ENCODE data around the gene ZSWIM4.

The ZSWIM4 gene

GRCh38 chr19:13835791-13836723, 40.8 kb downstream of the ZSWIM4 start:
- no peak for DNase-seq (ENCODE audit: low spot score)

DNA sequence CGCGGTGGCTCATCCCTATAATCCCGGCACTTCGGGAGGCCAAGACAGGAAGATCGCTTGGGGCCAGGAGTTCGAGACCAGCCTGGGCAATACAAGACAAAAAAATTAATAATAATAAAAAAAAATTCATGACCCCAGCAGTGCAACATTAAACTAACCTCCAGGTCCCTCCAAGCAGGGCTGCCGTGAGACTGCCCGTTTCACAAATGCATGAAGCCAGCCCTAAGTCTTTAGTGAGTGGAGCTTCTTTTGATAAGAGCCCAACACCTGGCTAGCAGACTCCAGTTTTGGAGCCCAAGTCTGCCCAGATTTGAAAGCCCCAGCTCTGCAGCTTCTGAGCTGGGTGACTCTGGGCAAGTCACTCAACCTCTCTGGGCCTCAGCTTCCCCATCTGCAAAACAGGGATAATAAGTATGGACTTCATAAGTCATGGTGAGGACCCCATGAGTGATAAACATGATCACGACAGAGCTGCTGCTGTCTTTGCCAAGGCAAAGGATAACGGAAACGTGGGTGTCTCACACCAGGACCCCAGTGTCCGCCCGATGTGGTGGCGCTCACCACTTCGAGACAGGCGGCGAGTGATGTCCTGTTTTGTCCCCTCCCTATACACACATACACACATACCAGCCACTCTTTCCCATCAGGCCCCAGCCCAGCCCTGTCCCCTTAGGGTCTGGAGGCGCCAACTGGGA, 43.3 kb downstream of the ZSWIM4 start:
- no peak for DNase-seq (ENCODE audit: low spot score)

DNA sequence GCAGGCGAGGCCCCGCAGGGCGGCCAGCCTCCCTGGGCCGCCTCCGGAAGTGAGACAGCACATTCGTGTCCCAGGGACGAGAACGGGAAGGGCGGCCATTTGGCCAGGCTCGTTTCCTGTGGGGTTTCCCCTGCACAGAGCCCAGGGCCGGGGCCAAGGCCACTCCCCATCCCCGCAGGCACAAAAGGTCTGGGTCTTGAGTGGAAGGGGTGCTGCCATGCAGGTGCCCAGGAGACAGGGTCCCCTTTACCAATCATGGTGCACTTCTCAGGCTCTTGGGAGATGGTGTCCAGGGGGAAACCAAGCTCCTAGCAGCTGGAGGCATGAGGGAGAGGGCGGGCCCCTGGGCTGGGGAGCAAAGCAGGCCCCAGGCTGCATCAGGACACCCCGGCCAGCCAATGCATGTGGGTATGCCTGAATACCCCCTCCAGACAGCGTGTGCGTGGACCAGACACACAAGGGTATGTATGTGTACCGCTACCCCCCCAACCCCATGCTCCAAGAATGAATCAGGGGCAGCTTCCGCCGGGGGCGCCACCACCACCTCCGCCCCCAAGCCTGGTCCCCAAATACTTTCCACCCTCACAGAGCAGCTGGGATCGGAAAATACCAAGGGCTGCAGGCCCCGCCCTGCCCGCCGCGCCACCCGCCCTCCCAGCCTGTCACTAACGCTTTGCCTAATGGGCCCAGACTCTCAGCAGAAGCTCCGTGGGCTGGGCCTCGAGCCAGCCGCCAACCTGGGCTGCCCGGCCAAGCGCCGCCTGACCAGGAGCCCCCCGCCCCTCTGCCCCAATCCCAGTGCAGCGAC, 44.1 kb downstream of the ZSWIM4 start:
- DNase-seq (ENCODE audit: low spot score) = peak; percentile 92

- peak; percentile 86 for DNase-seq (ENCODE audit: low spot score)
Observed at GRCh38 chr19:13839938-13840304, 44.7 kb downstream of the ZSWIM4 start.

DNA sequence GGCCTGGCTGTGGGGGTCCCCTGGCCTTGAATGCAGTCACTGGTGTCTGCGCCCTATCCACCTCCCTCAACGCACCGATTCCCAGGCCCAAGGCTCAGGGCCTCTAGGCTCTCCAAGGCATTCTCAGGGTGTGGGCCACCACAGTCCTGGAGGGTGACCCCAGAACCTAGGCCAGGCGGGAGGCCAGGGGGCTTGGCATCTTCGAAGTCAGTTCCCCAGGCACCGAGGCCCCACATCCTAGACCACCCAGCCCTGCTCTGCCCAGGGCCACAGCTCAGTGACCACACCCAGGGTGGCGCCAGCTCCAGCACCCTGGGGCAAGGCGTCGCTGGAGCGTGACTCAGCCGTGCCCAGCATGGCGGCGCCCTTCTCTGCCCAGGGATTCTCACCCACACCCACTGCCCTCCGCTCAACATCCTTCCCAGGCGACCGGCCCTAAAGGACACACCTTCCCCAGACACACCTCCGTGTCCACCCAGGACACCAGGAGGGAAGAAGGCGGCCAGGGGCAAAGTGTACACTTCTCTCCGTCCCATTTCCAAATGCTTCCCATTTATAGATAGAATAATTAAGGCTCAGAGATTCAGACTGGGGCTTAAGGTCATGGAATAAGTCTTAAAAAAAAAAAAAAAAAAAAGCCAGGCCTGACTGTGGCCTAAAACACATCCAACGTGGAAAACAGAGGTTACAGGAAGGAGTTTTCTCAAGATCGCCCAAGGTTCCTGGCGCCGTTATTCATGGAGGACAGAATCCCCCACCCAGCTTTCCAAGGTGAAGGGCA, 45.3 kb downstream of the ZSWIM4 start:
- DNase-seq (ENCODE audit: low spot score) = peak; percentile 77

GRCh38 chr19:13841086-13841961, 46.1 kb downstream of the ZSWIM4 start:
- DNase-seq (ENCODE audit: low spot score) = peak; percentile 55

DNA sequence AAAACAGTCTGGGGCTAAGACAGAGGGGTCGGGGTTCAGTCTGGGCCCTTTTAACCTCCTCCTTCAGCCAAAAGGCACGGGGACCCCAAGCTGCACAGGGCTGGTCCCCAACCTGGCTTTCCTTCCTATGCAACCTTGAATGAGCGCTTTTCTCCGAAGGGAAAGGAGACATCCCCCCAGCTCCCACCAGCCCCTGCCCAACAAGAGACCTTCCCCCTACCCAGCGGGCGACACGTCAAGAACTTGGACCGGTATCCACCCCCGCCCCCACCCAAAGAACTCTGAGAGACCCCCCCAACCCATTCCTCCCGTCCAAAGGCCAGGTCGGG, 46.7 kb downstream of the ZSWIM4 start:
- no peak for DNase-seq (ENCODE audit: low spot score)

DNA sequence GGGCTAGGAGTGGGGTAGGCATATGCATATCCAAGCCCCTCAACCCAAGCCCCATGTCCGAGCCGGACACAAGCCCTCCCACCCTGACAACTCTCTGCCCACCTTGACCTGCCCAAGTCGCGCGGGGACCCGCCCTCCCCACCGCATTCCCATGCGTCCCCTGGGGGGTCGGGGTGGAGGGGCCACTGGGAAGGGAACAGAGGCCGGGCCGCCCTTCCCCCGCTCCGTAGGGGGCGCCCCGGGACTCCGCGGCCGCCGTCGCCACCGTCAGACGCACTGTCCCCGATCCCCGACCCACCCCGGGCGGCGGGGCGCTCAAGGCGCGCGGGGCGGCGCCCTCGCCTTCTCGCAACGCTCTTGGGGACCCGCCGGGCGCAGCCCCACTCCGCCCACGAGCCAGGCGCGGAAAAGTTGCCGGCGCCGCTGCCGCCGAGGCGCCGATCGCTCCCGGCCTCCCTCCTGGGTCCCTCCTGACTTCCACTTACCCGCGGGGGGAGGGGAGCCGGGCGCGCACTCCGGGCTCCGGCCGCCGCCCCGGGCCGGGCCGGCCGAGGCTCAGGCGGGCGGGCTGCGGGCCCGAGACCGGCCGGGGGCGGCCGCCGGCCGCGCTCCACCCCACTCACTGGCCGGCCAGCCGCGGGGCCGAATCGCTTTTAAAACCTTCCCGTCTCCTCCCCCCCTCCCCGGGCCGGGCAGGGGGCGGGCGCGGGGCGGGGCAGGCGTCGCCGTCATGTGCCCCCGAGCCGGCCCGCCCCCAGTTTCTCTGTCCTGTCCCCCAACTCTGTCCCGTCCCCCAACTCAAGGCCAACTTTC, 47.3 kb downstream of the ZSWIM4 start:
- peak; percentile 70 for DNase-seq (ENCODE audit: low spot score)

DNA sequence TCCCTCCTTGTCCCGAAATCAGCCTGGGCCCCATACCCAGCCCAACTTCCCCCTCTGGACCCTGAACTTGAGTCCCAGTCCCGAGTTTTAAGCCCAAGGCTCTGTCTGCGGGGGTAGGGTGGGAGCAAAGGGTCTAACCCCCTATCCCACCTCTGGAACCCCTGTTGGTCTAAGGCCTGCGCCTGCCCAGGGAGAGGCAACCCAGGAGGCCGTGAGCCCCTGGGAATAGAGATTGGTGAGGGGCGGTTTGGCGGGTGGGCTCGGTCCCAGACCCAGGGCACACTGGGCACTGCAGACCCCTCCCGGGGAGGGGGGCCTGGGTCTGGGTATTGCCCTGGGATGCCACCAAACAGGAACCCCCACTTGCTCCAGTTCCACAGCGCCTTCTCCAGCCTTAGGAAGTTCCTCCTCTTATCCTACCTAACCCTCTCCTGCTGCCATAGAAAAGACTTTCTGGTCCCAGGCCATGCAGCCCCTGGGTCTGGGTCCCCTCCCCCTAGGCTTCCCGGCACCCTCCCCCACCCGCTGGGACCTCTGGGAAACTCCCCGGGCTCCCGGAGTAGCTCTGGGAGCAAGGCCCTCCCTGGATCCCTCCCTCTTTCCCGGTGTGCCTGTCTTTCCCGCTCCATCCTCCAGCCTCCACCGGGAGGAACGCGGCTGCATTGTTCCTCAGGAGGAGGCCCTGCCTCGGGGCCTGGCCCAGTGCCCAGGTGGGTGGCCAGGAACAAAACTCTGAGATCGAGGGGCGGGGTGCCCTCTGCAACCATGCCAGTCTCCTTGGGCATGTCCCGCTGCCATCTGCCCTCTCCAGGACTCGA, 48.1 kb downstream of the ZSWIM4 start:
- no peak for DNase-seq (ENCODE audit: low spot score)

- no peak for DNase-seq (ENCODE audit: low spot score)
Observed at GRCh38 chr19:13844130-13844631, 48.9 kb downstream of the ZSWIM4 start.

DNA sequence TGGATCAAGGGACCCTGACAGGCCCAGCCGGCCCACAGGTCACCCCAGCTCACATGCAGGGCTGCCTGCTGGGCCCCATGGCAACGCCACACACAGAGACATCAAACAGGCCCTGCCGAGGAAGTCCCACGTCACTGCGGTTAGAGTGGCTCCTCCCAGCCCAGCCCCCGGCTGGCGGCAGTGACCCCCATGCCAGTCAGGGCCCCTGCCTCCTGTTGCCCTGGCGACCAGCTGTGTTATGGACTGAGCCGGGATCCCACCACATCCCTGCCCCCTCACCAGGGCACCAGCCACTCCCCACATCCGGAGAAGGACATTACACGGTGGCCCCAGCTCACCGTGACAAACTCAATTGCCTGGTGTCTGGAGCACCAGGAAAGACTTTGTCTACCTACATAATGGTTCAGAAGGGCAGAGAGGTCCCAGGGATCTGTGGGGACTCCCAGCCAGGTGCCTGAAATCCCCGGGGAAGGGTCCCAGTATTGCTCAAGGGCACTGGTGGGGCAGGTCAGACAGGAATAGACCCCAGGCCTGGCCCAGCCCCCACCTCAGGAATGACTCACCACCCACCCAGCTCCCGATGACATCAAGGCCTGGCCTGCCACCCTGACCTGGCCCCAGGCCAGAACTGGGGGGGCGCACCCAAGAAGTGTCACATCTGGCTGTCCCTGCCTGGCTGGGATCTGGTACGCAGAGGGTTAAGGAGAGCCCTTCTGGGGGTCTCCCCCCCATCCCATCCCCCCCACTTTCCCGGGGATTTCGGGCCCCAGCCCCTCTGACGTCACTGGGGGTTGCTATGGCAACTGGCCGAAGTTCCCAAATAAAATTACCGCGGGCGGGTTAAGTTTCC, 51.5 kb downstream of the ZSWIM4 start:
- DNase-seq (ENCODE audit: low spot score) = peak; percentile 85

GRCh38 chr19:13847407-13848339, 52.4 kb downstream of the ZSWIM4 start:
- peak; percentile 90 for DNase-seq (ENCODE audit: low spot score)

DNA sequence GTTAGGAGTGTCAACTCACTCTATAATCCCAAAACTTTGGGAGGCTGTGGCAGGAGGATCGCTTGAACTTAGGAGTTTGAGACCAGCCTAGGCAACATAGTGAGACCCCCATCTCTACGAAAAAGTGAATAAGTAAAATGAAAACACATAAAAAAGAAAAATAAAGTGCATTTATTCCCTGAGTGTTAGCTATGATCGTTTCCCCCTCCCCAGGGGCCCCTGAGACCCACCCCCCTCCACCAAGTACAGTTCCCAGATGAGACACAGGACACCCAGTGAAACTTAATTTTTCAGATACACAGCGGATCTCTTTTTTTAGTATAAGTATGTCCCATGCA, 53.1 kb downstream of the ZSWIM4 start:
- no peak for DNase-seq (ENCODE audit: low spot score)

GRCh38 chr19:13848798-13849676, 53.8 kb downstream of the ZSWIM4 start:
- DNase-seq (ENCODE audit: low spot score) = no peak

DNA sequence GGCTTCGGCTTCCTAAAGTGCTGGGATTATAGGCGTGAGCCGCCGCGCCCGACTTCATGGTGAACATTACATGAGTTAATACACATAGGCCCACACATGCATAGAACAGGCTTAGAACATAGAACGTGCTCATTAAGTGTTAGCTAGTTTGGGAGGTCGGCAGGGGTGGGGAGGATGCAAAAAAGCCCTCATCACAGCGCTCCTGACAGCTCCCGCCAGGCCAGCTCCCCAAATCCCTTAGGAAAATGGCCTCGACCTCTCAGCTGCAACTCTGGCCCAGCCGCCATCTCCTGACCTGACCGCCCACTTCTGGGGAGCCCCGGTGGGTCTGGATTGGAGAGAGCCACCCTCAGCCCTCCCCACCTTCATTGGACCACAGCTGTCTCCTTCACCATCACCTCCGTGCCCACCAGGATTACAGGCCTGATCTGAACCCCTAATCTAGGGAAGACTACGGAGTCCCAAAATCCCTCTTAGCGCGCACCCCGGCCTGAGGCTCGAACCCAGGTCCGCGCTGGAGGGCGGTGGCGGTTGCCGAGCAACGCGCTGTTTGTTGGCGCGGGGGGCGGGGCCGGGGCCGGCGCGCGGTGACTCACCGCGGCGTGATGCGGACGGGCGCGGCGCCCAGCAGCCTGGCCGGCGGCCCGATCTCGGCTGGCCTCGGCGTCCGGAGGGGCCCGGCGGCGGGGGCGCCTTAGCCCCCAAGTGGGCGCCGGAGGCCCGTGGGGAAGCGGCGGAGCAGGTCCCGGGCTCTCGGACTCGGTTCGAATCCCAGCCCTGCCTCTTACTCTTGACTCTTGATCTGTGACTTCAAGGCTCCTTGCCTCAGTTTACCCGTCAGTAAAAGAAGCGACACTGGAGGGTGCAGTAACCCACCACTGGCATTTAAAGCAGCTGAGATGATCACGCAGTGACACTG, 55.0 kb downstream of the ZSWIM4 start:
- peak; percentile 83 for DNase-seq (ENCODE audit: low spot score)

Data from RKO (cell line).